Activated T-helper 9 cell treated with anti-CD3 and anti-CD28 coated beads, Interleukin-2, amount 50 U/mL, for 16 hours (primary cell): ENCODE results near the gene C11orf21.

Experiments
- DNase-seq: peaks from one replicate; pipeline ENCODE4 v3.0.0-alpha.2; 2020; ENCODE audit warnings: low read depth

Gene C11orf21

DNA sequence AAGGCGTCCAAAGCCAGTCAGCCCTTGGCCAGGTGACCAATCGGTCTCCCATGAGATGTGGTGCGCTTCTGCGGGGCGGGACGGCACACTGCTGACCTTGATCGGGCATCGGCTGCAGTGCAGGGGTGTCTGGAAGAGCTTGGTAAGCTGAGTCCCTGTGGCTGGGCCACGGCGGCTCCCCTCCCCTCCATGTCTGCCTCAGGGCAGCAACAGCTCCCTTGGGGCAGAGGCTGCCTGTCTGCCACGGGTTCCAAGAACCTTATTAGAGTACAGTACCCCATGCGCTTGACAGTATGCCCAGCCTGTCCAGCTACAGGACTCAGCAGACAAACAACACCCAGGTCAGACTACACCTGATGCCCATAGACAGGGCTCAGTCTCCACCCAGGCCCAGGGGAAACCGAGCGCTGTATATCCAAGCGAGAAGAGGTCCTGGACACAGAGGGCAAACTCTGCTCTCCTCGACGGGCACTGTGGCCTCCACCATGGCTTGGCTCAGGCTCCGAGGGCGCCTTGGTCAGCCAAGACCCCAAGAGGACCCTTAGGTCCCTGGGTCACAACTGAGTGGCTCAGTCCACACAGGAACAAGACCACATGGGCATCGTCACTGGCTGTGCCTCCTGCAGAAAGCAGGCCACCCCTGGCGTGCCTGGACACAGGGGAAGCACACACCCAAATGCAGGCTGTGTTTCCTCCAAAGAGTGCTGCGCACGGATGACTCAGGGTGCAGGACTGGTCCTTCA, 19.0 kb upstream of the C11orf21 start:
- no peak for DNase-seq

DNA sequence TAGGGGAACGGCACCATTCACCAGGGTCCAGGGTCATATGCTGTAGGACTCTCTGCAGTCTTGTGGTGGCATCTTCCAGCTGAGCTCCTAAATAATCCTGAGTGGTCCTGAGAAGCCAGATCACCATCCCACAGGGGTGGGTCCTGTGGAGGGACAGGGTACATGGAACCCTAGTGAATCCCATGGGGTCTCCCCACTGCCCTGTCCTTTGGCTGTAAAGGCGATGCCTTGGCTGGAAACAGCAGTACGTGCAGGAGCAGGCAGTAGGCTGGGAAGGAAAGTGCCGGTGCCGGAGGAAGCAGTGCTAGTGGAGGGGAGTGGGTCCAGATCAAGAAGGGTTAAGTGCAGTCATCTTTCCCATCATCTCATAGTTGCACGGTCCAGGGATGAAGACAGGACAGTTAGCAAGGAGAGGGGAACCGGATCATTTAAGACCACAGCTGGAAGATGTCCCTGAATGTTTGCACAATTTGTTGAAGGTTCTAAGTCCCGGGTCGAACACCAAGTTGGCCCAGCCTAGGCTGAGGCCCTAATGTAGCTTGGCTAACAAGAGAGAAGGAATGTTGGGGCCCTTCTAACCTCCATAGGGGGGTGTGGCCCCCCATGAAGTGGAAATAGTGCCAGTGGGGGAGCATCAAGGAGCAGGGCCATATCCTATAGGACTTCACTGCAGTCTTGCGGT, 18.2 kb upstream of the C11orf21 start:
- DNase-seq = no peak

DNA sequence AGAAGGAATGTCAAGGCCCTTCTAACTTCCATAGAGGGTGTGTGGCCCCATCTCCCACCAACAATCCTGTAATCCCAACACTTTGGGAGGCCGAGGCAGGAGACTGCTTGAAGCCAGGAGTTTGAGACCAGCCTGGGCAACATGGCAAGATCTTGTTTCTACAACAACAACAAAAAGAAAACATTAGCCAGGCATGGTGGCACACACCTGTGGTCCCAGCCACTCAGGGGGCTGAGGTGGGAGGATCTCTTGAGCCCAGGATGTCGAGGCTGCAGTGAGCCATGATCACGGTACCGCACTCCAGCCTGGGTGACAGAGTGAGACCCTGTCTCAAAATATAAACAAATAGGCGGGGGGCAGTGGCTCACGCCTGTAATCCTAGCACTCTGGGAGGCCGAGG, 17.0 kb upstream of the C11orf21 start:
- no peak for DNase-seq

DNA sequence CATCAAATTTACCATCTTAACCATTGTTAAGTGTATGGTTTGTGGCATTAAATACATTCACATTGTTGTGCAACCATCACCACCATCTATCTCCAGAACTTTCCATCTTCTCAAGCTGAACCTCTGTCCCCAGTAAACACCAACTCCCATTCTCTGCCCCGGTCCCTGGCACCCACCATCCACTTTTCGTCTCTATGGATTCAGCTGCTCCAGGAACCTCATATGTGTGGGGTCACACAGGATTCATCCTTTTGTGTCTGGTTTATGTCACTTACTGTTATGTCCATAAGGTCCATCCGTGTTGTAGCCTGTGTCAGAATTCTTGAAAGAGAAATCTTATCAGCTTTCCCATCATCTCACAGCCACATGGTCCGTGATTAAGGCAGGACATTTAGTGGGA, 16.4 kb upstream of the C11orf21 start:
- DNase-seq = no peak

DNA sequence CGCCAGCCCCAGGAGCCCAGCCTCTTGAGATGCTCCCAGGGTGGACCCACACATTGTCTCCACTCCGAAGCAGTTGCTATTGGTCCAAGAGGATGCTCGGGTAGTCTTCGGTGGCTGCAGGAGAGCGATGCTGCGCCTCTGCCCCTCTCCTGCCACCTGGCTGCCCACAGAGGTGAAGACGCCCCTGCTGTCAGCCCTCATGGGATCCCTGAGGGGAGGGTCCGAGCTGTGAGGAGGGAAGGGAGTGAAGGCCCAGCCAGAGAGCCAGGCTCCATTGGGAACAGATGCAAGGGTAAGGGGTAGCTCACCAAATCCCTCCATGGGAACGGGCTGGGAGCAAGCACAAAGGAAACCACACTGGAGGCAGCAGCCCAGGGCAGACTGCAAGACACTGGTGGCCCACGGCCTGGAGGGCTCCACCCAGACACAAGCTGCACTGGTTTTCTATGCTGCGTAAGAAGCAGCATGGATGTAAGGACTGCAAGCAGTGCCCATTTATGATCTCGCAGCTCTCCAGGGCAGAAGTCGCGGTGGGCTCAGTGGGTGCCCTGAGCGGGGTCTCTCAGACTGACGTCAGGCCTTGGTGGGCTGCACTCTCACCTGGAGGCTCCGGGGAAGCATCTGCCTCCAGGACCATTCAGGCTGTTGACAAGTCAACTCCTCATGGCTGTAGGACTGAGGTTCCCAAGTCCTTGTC, 15.8 kb upstream of the C11orf21 start:
- DNase-seq = no peak

DNA sequence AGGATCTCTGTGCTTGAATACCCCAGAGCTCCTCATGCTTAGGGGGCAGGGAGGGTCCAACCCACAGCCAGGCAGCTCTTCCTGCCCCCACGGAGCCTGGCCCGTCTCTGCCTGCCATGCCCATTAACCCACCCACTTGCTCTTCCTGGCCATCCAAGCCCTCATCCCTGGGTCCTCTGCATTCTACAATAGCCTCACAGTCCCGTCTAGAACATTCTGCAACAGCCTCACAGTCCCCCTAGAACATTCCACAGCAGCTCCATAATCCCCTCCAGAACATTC, 15.2 kb upstream of the C11orf21 start:
- DNase-seq = no peak

DNA sequence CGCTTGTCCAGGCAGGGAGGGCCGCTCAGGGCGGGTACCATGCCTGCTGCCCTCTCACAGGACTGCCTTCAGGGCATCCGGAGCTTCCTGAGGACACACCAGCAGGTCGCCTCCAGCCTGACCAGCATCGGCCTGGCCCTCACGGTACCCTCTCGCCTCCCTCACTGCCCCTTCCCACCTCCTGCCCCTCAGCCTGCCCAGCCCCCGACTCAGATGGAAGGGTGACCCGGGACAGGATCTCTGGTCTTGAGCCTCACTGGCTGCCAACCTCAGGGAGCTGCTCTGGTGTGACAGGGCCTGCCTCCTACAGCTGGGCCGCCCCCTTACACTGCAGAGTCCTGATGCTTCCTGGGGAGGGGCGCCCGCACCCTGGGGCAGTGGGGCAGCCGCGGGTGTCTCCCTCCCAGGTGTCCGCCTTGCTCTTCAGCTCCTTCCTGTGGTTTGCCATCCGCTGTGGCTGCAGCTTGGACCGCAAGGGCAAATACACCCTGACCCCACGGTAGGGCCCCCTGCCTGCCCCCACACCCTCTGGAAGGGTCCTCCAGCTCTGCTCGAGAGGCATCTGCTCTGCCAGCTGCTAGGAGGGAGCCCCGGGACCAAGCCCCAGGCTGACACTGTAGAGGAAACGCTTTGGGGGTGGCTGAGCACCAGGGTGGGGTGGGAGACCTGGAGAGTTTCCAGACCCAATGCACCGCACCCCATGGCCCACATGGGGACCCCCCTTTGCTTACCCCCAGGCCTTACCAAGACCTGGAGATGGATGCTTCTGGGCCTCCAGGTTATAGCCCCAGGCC, 14.6 kb upstream of the C11orf21 start:
- DNase-seq = no peak

DNA sequence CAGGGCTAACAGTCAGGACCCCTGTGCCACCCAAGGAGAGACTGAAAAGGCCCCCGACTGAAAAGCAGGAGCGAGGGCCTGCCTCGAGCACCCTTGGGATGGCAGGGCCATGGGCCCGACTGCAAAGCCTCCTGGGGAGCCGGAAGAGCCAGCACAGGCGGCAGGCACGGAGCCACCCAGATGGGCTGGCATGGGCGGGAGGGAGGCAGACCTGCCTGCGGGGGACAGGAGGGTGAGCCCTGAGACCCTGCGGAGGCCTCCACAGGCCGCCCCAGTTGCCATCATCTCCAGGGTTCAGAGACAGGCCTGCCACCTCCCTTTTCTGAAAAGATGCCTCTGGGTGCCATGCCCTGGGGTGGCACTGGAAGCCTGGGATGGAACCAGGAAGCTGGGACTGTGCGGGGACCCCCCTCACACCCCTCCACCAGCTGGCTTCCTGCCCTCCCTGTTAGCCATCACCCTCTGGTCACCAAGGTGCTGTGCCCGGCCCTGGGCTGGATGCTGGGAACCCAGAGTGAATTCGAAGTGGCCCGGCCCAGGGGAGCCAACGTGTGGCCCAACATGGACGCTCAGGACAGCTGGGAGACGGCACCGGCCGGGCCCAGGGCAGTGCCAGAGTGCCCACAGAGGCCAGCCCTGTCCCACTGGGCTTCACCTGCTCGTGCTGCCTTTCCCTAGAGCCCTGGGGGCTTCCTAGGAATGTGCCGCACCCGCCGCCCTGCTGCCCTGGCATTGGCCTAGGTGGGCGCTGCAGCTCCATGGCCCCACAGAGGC, 13.9 kb upstream of the C11orf21 start:
- no peak for DNase-seq

DNA sequence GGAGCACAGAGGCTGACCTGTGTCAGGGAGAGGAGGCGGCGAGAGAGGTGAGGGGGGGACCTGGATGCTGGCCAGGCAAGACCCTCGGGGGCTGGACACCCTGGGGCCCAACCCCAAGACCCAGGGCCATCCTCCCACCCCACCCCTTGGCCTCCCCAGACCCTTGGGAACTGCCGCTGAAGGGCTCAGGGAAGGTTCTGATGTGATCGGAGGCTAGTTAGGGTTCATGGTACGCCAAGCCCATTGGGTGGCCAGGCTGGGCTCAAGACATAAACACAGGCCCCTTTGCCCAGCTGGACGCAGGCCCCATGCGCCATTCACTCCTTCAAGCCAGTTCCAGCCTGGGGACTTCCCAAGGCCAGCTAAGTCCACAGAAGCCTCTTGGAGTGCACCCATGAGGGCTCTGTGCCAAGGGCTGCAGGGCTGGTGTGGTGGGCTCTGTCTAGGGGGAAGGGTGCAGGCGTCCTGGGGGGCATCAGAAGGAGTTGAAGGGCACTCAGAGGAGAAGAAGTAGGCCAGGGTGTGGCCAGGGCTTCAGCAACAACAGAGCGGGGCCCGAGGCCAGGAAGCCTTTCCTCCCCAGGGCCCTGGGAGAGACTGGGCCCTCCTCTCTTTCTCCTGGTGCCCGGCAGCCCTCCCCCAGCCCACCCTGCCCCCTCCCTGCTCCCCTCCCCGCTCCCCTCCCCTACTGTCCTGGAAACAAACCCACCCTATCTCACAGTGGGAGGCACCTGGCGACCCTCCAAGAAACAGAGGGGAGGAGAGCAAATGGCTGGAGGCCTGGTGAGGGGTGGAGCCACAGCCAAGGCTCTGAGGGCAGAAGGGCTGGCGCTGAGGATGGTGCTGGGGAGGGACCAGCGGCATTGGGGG, 13.0 kb upstream of the C11orf21 start:
- no peak for DNase-seq

DNA sequence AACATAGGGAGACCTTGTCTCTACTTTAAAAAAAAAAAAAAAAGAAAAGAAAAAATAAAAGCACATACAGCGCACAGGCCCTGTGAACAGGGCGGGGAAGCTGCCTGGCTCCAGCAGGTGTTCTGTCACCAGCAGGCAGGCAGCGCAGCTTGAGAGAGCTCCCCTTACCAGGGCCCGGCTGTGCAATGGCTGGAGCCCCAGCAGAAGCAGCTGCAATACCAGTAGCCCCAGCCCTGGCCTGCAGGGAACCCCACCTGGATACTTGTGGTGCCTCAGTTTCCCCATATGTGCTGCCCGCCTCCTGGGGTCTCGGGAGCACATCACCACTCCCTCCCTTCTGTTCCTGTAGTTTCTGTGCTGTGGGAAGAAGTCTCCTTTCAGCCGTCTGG, 12.4 kb upstream of the C11orf21 start:
- no peak for DNase-seq

DNA sequence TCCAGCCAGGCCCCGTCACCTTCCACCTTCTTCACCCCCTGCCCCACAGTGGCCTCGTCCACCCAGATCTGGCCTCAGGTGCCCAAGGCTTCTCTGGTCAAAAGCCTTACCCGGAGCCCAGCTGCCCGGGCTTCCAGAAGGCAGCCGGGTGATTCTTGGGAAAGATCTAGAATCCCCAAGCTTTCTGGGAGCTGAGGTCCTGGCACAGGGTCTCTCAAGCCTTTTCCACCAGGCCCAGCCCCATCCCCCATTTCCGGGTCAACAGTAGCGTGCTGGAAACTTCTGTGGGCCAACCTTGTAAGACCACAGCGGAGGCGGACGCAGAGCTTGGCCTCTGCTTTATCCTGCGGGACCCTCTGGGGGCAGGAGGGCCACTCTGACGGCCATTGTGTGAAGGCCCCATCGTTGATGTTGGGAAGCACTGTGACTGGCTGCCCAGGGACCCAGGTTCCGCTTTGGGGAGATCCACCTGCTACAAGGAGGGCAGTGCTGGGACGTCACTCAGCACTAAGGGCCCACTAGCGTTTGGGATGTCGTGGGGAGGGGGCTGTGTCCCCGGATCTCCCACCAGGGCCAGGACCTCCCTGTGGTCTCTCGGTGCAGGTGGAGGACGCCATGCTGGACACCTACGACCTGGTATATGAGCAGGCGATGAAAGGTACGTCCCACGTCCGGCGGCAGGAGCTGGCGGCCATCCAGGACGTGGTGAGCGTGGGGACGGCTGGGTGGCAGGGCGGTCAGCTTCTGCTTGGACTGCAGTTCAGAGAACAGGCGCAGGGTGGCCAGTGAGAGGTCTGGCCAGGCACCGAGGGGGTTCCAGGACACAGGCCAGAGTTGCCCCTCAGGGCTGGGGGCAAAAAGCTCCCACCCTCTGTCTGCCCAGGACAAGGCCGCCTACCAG, 11.6 kb upstream of the C11orf21 start:
- no peak for DNase-seq

DNA sequence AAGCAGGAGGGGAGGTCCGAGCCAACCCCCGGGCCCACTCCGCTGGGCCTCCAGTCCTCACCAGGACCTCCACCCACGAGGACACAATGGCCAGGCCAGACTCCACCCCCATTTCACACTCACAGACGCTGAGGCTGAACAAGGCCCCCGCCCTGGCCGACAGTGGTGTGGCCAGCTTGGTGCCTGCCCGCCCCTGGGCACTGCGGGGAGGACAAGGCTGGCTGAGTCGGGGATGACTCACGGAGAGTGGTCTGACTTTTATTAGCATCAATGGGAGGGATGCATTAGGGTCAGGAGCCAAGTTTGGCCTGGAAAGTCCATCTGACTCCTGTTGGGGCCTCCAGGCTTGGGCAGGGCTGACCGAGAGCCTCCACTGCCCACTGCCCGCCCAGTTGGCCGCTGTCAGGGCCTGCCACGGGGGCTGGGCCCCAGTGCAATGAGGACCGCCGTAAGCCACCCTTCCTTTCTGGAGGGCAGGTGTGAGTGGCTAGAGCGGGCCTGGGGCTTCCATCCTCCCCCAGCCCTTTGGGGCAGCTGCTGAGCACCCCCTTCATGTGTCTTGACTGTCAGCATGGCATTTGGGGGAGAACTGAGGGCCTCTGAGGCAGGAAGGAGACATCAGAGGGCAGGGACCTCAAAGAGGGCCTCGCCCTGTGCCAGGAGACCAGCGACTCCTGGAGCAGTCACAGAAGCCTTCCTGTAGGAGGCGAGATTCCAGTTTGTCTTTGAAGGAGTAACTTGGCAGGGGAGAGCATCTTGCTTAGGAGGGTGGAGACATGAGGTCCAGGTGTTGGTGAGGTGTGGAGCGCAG, 10.7 kb upstream of the C11orf21 start:
- DNase-seq = no peak

DNA sequence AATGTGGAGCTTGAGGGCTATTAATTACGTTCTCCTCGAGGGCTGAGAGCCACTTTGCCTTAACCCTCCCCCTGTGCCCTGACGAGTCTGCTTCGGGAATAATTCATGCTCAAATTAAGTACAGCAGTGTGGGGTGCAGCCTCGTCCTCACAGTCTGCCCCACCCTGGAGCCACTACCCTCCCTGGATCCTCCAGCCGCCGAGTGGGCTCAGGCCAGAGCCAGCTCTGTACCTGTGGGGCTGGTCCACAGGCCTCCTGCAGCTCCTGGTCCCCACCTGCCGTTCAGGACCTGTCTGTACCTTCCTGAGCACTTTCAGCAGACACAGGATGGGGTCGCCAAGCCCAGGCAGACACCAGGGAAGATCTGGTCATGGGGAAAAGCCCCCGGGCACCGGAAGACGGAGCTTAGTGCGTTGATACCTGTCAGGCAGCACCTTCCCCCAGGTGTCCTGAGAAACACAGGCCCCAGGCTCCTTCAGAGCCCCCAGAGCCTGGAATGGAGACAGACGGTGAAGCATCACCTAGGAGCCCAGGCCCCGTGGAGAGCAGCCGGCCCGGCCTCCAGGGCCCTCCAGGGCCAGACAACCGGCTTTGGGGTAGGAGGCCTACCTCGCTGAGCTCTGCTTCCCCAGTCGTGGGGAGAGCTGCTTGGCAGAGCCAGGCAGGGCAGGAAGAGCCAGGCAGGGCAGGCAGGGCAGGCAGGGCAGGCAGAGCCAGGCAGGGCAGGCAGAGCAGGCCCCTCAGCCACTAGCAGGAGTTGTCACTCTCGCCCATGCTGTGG, 9.8 kb upstream of the C11orf21 start:
- no peak for DNase-seq

DNA sequence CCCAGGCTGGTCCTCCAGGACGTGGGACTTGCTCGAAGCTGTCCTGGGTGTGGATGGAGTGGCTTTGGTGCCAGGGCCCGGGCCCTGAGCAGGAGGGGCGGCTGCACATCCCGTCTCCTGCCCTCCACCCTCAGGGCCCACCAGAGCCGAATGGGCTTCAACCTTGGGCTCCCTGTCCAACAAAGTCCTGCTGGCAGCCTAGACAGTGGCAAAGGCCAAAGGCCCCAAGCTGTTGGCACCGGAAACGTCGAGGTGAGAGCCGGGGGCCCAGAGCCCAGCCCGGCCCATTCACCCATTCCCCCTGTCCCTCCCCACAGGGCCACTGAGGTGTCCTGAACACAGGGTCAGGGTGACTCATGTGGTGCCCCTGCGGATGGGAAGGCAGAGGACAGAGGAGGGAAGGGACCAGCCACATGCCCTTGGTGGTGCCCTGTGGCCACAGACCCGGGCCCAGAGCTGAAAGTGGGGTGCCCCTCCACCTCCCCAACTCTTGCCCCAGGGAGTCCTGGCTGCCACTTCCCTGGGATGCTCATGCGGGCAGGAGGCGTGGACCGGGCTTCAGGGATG, 9.2 kb upstream of the C11orf21 start:
- DNase-seq = no peak

DNA sequence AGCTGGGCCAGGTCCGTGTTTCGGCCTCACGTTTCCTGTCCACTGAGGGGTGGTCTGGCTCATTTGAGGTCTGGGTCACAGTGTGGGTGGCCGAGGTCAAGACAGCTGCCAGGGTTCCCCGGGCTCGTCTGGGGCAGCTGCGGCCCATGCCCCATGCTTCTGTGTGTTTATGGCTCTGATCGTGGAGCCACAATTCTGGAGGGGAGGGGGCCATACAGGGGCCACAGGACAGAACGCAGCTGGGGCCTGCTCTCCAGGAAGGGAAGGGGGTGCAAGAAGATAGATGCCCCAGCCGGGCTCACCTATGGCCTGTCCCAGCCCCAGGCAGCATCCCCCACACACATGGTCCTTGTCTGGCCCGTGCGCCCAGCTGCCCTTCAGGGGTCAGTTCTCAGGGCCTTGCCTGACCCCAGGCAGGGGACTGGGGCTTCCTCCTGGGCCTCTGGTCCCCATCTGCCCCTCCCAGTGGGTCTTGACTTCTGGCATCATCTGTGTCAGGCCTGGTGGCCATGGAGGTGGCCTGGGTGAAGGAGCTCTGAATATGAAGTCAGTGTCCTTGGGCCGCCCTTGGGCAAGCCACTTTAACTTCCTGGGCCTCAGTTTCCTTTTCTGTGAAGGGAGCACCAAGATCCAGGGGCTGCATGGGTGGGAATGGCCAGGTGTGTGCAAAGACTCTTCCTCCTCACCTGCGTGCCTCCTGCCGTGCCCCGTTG, 8.5 kb upstream of the C11orf21 start:
- DNase-seq = no peak

DNA sequence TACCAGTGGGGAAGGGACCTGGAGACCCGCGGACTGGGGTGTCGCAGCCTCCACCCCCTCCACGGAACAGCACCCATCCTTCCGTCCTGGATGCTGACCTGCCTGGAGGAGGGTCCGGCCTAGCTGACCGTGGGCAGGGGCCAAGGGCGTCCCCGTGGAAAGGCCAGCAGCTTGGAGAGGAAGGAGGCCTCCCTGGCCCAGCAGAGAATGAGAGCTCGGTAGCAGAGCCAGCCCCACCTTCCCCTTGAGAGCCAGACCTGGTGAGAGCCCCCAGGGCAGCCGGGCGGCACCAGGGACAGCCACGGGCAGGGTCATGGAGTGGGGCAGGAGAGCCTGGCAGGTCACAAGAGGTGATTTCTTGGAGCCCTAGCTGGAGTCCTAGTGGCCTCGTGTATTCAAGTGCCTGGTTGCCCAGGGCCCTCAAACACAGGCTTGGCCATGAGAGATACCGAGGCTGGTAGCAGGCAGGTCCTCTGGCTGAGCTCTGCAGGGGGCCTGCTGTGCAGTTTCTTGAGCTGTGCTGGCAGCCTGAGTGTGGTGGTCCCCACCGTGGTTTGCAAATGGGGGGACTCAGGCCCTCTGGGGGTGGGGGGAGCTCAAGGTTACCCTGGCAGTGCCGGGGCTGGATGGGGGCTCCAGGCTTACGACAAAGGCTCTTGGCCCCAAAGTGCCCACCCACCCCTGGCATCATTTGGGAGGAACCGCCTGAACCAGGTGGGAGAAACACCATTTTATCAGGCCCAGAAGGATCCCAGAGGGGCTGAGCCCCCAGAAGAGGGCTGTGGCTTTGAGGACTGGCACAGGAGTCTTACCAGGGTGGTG, 7.7 kb upstream of the C11orf21 start:
- no peak for DNase-seq
